Measurements from ENCODE around the gene RIN2. TPM values are rescaled to one million over a fixed set of nuclear protein-coding genes. Genes with fewer than 3 reads are reported as not detected.
A peak's percentile ranks its signal among the peaks of the same experiment; 100 is the strongest.

The RIN2 gene
- total RNA-seq, 1 donor, result 102 TPM

- peak; percentile 59 for DNase-seq (ENCODE audit: low read depth)
- TF ChIP-seq, protein P1, sequence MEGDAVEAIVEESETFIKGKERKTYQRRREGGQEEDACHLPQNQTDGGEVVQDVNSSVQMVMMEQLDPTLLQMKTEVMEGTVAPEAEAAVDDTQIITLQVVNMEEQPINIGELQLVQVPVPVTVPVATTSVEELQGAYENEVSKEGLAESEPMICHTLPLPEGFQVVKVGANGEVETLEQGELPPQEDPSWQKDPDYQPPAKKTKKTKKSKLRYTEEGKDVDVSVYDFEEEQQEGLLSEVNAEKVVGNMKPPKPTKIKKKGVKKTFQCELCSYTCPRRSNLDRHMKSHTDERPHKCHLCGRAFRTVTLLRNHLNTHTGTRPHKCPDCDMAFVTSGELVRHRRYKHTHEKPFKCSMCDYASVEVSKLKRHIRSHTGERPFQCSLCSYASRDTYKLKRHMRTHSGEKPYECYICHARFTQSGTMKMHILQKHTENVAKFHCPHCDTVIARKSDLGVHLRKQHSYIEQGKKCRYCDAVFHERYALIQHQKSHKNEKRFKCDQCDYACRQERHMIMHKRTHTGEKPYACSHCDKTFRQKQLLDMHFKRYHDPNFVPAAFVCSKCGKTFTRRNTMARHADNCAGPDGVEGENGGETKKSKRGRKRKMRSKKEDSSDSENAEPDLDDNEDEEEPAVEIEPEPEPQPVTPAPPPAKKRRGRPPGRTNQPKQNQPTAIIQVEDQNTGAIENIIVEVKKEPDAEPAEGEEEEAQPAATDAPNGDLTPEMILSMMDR (IDR thresholded peaks at IDR 0.05; ENCODE audit: insufficient read depth, low read depth, low read length), result no peak
- H3K4me3 ChIP-seq (ENCODE audit: low read depth, low read length), result no peak overlapping the region
Measured at GRCh38 chr20:19783966-19784401, 25.9 kb downstream of the RIN2 start.

DNA sequence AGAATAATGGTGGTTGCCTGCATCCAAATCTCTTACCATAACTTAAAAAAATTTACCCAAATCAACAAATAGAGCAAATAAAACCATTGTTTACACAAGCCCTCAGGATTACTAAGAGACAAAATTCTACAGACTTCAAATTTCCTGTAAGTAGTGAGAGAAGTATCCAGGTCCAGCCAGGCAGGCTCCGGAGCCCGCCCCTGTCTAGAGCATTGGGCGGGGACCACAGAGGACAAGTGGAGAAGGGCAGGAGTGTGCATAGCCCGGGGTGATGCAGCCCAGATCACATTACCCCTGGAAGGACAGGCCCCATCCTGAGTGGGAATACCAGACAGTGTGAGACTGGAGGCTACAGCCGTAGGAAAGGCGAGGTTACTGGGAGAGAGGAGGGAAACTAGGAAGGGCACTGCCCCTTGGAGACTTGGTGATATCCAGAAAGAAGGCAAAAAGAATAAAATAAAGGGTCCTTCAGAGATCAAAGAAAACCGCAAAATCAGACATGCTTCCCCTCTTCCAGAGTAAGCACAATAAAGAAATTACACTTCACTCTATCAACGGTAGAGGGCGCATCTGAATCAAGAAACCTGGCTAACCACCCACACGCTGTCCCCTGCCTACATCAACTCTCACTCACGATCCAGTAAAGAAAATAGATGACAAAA is 26.6 kb downstream of the RIN2 start:
- DNase-seq (ENCODE audit: low read depth), result peak; percentile 90
- no peak overlapping the region for H3K4me3 ChIP-seq (ENCODE audit: low read depth, low read length)
- TF ChIP-seq, protein P1 (IDR thresholded peaks at IDR 0.05; ENCODE audit: insufficient read depth, low read depth, low read length), result peak; percentile 78

DNA sequence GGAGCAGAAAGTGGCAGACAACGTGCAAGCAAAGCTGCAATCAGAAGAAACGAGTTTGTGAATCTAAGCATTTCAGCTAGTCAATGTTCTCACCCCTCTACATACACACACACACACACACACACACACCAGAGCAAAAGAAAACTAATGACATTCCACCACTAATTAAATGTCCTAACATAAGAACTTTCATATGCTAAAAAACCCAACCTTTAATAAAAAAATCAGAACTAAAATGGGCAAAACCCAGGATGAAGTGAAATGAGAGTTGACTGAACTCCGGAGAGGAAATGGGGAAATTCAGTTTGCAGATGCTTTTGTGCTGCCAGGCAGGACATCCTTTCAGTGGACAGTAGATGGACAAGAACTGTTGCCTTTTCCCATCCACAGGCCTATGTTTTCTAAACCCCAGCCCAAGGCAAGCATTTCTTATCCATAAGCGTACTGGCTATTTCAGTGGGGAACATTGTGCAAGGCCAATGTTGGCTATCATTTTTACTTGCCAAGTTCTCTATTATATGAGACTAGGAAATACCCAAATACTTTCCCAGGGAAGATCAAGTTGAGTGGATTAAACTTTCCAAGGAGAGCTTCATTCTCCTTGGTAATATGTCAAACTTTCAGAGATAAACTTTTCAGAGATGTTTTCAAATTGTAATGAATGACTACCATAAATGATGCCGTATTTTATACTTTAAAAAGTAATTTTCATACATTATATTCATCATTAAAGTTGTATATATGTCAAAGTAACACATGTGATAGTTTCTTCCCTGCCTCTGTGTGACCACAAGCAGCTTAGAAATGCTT is 27.3 kb downstream of the RIN2 start:
- peak; percentile 81 for DNase-seq (ENCODE audit: low read depth)
- H3K4me3 ChIP-seq (ENCODE audit: low read depth, low read length), result no peak overlapping the region
- TF ChIP-seq, protein P1 (IDR thresholded peaks at IDR 0.05; ENCODE audit: insufficient read depth, low read depth, low read length), result no peak

DNA sequence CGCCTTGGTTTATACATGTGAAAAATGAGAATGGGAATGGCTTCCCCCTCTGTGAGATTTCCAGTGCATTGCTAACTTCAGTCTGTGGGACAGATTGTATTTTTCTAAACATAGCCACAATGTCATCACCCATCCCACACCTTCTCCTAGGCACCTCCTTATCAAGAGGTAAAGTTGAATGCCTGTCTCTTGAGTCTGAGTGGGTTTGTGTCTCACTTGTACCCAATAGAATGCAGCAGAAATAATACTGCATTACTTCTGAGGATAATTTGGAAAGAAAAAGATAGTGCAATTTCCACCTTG is 27.9 kb downstream of the RIN2 start:
- TF ChIP-seq, protein P1 (IDR thresholded peaks at IDR 0.05; ENCODE audit: insufficient read depth, low read depth, low read length), result no peak
- no peak overlapping the region for H3K4me3 ChIP-seq (ENCODE audit: low read depth, low read length)
- peak; percentile 63 for DNase-seq (ENCODE audit: low read depth)

DNA sequence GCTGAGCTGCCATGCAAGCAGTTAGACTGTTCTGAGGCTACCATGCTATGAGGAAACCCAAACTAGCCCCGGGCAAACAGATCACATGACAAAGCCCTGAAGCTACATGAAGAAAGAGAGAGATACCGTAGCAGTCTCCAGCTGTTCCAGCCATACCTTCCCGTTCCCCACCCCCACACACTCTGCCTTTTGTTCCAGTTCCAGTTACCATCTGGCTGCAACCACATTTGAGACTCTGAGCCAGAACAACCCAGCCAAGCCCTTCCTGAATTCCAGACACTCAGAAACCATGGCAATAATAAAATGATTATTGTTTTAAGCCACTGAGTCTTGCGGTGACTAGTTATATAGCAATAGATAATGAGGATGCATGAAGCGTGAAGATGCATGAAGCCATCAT is 28.3 kb downstream of the RIN2 start:
- H3K4me3 ChIP-seq (ENCODE audit: low read depth, low read length), result no peak overlapping the region
- TF ChIP-seq, protein P1 (IDR thresholded peaks at IDR 0.05; ENCODE audit: insufficient read depth, low read depth, low read length), result no peak
- DNase-seq (ENCODE audit: low read depth), result peak; percentile 87

GRCh38 chr20:19787366-19787765 is 29.3 kb downstream of the RIN2 start:
- no peak overlapping the region for H3K4me3 ChIP-seq (ENCODE audit: low read depth, low read length)
- TF ChIP-seq, protein P1 (IDR thresholded peaks at IDR 0.05; ENCODE audit: insufficient read depth, low read depth, low read length), result no peak
- no peak for DNase-seq (ENCODE audit: low read depth)
